ENCODE results near the gene FAM149B1. TPM values are rescaled to one million over a fixed set of nuclear protein-coding genes. Genes with fewer than 3 reads are reported as not detected.

The FAM149B1 gene
- total RNA-seq, 1 donor from 2014 or later: 23.5 TPM

- intact Hi-C loops (cut with DNase I): no loop called here
- H3K9me3 ChIP-seq: no peaks in the 10 kb centered on the region
- H3K36me3 ChIP-seq: no peaks in the 10 kb centered on the region
- ATAC-seq (no peak), DNase-seq (no peak)
- no peaks in the 10 kb centered on the region for H3K4me1 ChIP-seq
- TF ChIP-seq CTCF (IDR thresholded peaks at IDR 0.05): no peak
- H3K4me3 ChIP-seq: no peak overlapping the region
- H3K27me3 ChIP-seq (ENCODE audit: low read depth): no peaks in the 10 kb centered on the region
- no peak overlapping the region for H3K27ac ChIP-seq
Measured at GRCh38 chr10:73287441-73287840, 119.5 kb downstream of the FAM149B1 start.

- Histone ChIP-seq H3K27me3 (ENCODE audit: low read depth) (no peaks in the 10 kb centered on the region), H3K9me3 (no peaks in the 10 kb centered on the region), H3K27ac (no peak overlapping the region), H3K4me1 (no peaks in the 10 kb centered on the region), H3K36me3 (no peaks in the 10 kb centered on the region), H3K4me3 (no peak overlapping the region)
- intact Hi-C loops (cut with DNase I): no loop called here
- TF ChIP-seq CTCF (IDR thresholded peaks at IDR 0.05): no peak
- ATAC-seq: no peak
- no peak for DNase-seq
Measured at GRCh38 chr10:73289958-73290357, 122.0 kb downstream of the FAM149B1 start.

- no peak for TF ChIP-seq CTCF (IDR thresholded peaks at IDR 0.05)
- Histone ChIP-seq H3K4me1 (no peaks in the 10 kb centered on the region), H3K27ac (no peak overlapping the region), H3K9me3 (no peaks in the 10 kb centered on the region), H3K27me3 (ENCODE audit: low read depth) (no peaks in the 10 kb centered on the region), H3K36me3 (no peaks in the 10 kb centered on the region), H3K4me3 (no peak overlapping the region)
- intact Hi-C loops (cut with DNase I): no loop called here
- ATAC-seq: no peak
- DNase-seq: no peak
Measured at GRCh38 chr10:73293461-73293860, 125.5 kb downstream of the FAM149B1 start.

Other genes starting within 250 kb of the FAM149B1 start
- 2.0 TPM for gene PLA2G12B, start 213.3 kb upstream of the FAM149B1 start, total RNA-seq
- gene P4HA1, start 71.3 kb upstream of the FAM149B1 start, total RNA-seq: 59.9 TPM
- gene NUDT13, start 57.7 kb upstream of the FAM149B1 start, total RNA-seq: 2.8 TPM
- gene ECD, start 111 bp upstream of the FAM149B1 start, total RNA-seq: 26.3 TPM
- 13.9 TPM for gene DNAJC9, start 79.1 kb downstream of the FAM149B1 start, total RNA-seq
- 55.9 TPM for gene MRPS16, start 84.5 kb downstream of the FAM149B1 start, total RNA-seq
- gene CFAP70, start 190.7 kb downstream of the FAM149B1 start, total RNA-seq: 11.3 TPM
- 93.5 TPM for gene ANXA7, start 245.9 kb downstream of the FAM149B1 start, total RNA-seq